HepG2 (cell line): ENCODE results near the gene FBXL4. TPM values are rescaled to one million over a fixed set of nuclear protein-coding genes. Genes with fewer than 3 reads are reported as not detected.

Source experiments
- ASH2L ChIP-seq: fragments of 300-600, 200-600 bp; sonication (generic); IDR thresholded peaks from 2 replicates; pipeline ENCODE4 v1.7.0; 2017; ENCODE audit warnings: low read depth, mild to moderate bottlenecking, moderate library complexity, mixed read lengths, low read length; ENCODE audit not compliant: insufficient read length
- KDM5A ChIP-seq: fragments of 200-600 bp; sonication (generic); IDR thresholded peaks from 2 replicates; pipeline ENCODE4 v1.7.0; 2018; ENCODE audit warnings: antibody characterized with exemption, mild to moderate bottlenecking, low read length, borderline replicate concordance
- ZNF101 ChIP-seq: sonication (generic); formaldehyde crosslinking; IDR thresholded peaks from 2 replicates; pipeline ENCODE4 v1.4.0; 2020; ENCODE audit warnings: mild to moderate bottlenecking, low read depth, missing genetic modification reagents, borderline replicate concordance
- ZNF597 ChIP-seq: sonication (generic); formaldehyde crosslinking; IDR thresholded peaks from 2 replicates; pipeline ENCODE4 v1.5.0; 2020; ENCODE audit warnings: missing genetic modification reagents
- ZNF83 ChIP-seq: sonication (generic); formaldehyde crosslinking; IDR thresholded peaks from 2 replicates; pipeline ENCODE4 v1.4.0; 2020; ENCODE audit warnings: missing genetic modification reagents, mild to moderate bottlenecking, borderline replicate concordance
- ZSCAN5A ChIP-seq: sonication (generic); formaldehyde crosslinking; IDR thresholded peaks from 2 replicates; pipeline ENCODE4 v1.8.0; 2022; ENCODE audit warnings: mild to moderate bottlenecking, missing genetic modification reagents, borderline replicate concordance
- polyA plus RNA-seq, 8 experiments: library from polyadenylated mRNA; depleted of rRNA in 3 of 8; stranded (reverse) in 7 of 8; unstranded in 1 of 8; fragments of >200 nt; fragmentation: Illumina TruSeq in 4 of 8; extraction: Trizol in 4 of 8; gene quantifications; 2 replicates each; pipeline versions ENCODE4 v1.2.1 to v1.2.3, GENCODE V29; 2011 to 2016; ENCODE audit warnings: low read depth in 4 of 8, missing spikeins in 1 of 8, mixed read lengths in 1 of 8; ENCODE audit not compliant: insufficient read depth in 1 of 8
- total RNA-seq, 5 experiments: library from RNA; depleted of rRNA; stranded (reverse); fragments of >200 nt; fragmentation: Illumina TruSeq; extraction: Trizol; gene quantifications; 2 replicates each; pipeline ENCODE4 v1.2.3, GENCODE V29; 2016; ENCODE audit warnings: low read depth in 1 of 5
- TF ChIP-seq, protein P1 (sequence below): sonication (generic); IDR thresholded peaks from 2 replicates; pipeline ENCODE4 v1.6.1; 2016; ENCODE audit warnings: low read depth, borderline replicate concordance
- TF ChIP-seq, protein P2 (sequence below): sonication (generic); formaldehyde crosslinking; IDR thresholded peaks from 2 replicates; pipeline ENCODE4 v1.8.0; 2022; ENCODE audit warnings: low read depth, missing genetic modification reagents
- TF ChIP-seq, protein P3 (sequence below): fragments of 450-650 bp; IDR thresholded peaks from 2 replicates; pipeline ENCODE4 v1.6.1; 2017; ENCODE audit warnings: mild to moderate bottlenecking

FBXL4 gene
- total and polyA plus RNA-seq, 2 of the 13 experiments (the other 11 are each of a cell fraction or from before 2014, with no cell fraction given): 13.2 to 17.6 TPM

GRCh38 chr6:98840996-98841513 lies 106.7 kb downstream of the FBXL4 start (continued):
- TF ChIP-seq ZSCAN5A (no peak), KDM5A (no peak), ZNF83 (CRISPR knock-in tag) (no peak), ZNF101 (CRISPR knock-in tag) (no peak), ASH2L (no peak), ZNF597 (CRISPR knock-in tag) (no peak)
- TF ChIP-seq, protein P1, sequence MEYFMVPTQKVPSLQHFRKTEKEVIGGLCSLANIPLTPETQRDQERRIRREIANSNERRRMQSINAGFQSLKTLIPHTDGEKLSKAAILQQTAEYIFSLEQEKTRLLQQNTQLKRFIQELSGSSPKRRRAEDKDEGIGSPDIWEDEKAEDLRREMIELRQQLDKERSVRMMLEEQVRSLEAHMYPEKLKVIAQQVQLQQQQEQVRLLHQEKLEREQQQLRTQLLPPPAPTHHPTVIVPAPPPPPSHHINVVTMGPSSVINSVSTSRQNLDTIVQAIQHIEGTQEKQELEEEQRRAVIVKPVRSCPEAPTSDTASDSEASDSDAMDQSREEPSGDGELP: no peak
- TF ChIP-seq, protein P2, sequence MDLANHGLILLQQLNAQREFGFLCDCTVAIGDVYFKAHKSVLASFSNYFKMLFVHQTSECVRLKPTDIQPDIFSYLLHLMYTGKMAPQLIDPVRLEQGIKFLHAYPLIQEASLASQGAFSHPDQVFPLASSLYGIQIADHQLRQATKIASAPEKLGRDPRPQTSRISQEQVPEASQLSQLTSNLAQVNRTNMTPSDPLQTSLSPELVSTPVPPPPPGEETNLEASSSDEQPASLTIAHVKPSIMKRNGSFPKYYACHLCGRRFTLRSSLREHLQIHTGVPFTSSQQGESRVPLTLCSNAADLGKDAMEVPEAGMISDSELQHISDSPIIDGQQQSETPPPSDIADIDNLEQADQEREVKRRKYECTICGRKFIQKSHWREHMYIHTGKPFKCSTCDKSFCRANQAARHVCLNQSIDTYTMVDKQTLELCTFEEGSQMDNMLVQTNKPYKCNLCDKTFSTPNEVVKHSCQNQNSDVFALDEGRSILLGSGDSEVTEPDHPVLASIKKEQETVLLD: no peak
- TF ChIP-seq, protein P3, sequence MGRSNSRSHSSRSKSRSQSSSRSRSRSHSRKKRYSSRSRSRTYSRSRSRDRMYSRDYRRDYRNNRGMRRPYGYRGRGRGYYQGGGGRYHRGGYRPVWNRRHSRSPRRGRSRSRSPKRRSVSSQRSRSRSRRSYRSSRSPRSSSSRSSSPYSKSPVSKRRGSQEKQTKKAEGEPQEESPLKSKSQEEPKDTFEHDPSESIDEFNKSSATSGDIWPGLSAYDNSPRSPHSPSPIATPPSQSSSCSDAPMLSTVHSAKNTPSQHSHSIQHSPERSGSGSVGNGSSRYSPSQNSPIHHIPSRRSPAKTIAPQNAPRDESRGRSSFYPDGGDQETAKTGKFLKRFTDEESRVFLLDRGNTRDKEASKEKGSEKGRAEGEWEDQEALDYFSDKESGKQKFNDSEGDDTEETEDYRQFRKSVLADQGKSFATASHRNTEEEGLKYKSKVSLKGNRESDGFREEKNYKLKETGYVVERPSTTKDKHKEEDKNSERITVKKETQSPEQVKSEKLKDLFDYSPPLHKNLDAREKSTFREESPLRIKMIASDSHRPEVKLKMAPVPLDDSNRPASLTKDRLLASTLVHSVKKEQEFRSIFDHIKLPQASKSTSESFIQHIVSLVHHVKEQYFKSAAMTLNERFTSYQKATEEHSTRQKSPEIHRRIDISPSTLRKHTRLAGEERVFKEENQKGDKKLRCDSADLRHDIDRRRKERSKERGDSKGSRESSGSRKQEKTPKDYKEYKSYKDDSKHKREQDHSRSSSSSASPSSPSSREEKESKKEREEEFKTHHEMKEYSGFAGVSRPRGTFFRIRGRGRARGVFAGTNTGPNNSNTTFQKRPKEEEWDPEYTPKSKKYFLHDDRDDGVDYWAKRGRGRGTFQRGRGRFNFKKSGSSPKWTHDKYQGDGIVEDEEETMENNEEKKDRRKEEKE: no peak
